ENCODE data around the gene PIK3C2A.

Gene PIK3C2A

GRCh38 chr11:17183836-17184235 is 23.9 kb downstream of the PIK3C2A start:
- TF ChIP-seq BACH2 (CRISPR knock-in tag; IDR thresholded peaks at IDR 0.05; ENCODE audit: borderline replicate concordance): no peak
- no peak for TF ChIP-seq ARNTL (CRISPR knock-in tag; IDR thresholded peaks at IDR 0.05; ENCODE audit: borderline replicate concordance, low read depth)
- no peak for TF ChIP-seq PATZ1 (CRISPR knock-in tag; IDR thresholded peaks at IDR 0.05; ENCODE audit: borderline replicate concordance)
- TF ChIP-seq RARB (CRISPR knock-in tag; IDR thresholded peaks at IDR 0.05): no peak
- TF ChIP-seq TCF4 (CRISPR knock-in tag; IDR thresholded peaks at IDR 0.05; ENCODE audit: borderline replicate concordance): no peak
- TF ChIP-seq ESRRG (CRISPR knock-in tag; IDR thresholded peaks at IDR 0.05): no peak
- TF ChIP-seq SNAI2 (CRISPR knock-in tag; IDR thresholded peaks at IDR 0.05): no peak
- TF ChIP-seq ZNF70 (CRISPR knock-in tag; IDR thresholded peaks at IDR 0.05): no peak
- no peak for ATAC-seq

GRCh38 chr11:17179970-17180369 is 27.8 kb downstream of the PIK3C2A start:
- TF ChIP-seq TCF4 (CRISPR knock-in tag; IDR thresholded peaks at IDR 0.05; ENCODE audit: borderline replicate concordance) (no peak), ARNTL (CRISPR knock-in tag; IDR thresholded peaks at IDR 0.05; ENCODE audit: borderline replicate concordance, low read depth) (no peak), POU6F1 (CRISPR knock-in tag; IDR thresholded peaks at IDR 0.05; ENCODE audit: borderline replicate concordance, low read depth) (no peak), CREB5 (CRISPR knock-in tag; IDR thresholded peaks at IDR 0.05; ENCODE audit: low read depth) (no peak), TSHZ2 (CRISPR knock-in tag; IDR thresholded peaks at IDR 0.05) (no peak), ZFP3 (CRISPR knock-in tag; IDR thresholded peaks at IDR 0.05) (no peak), SNAI2 (CRISPR knock-in tag; IDR thresholded peaks at IDR 0.05) (no peak), OSR1 (CRISPR knock-in tag; IDR thresholded peaks at IDR 0.05) (no peak), PPARA (CRISPR knock-in tag; IDR thresholded peaks at IDR 0.05; ENCODE audit: borderline replicate concordance) (no peak), ZNF565 (CRISPR knock-in tag; conservative IDR thresholded peaks at IDR 0.05; ENCODE audit: low read depth) (no peak), ZC3H10 (CRISPR knock-in tag; IDR thresholded peaks at IDR 0.05) (no peak), ZFP30 (CRISPR knock-in tag; IDR thresholded peaks at IDR 0.05) (no peak), ZNF8 (CRISPR knock-in tag; IDR thresholded peaks at IDR 0.05) (no peak), GLIS3 (CRISPR knock-in tag; IDR thresholded peaks at IDR 0.05) (no peak)
- ATAC-seq: no peak

GRCh38 chr11:17173332-17173731 is 34.5 kb downstream of the PIK3C2A start:
- peak; percentile 58; the same call in 1 of the 3 replicates for ATAC-seq
- TF ChIP-seq TSHZ2 (CRISPR knock-in tag; IDR thresholded peaks at IDR 0.05) (no peak), CSDC2 (CRISPR knock-in tag; IDR thresholded peaks at IDR 0.05) (no peak), ZC3H10 (CRISPR knock-in tag; IDR thresholded peaks at IDR 0.05) (no peak), TCF4 (CRISPR knock-in tag; IDR thresholded peaks at IDR 0.05; ENCODE audit: borderline replicate concordance) (no peak), RARB (CRISPR knock-in tag; IDR thresholded peaks at IDR 0.05) (no peak), ESRRG (CRISPR knock-in tag; IDR thresholded peaks at IDR 0.05) (no peak), ZNF8 (CRISPR knock-in tag; IDR thresholded peaks at IDR 0.05) (no peak)
